ENCODE results near the gene ARVCF.

The ARVCF gene

DNA sequence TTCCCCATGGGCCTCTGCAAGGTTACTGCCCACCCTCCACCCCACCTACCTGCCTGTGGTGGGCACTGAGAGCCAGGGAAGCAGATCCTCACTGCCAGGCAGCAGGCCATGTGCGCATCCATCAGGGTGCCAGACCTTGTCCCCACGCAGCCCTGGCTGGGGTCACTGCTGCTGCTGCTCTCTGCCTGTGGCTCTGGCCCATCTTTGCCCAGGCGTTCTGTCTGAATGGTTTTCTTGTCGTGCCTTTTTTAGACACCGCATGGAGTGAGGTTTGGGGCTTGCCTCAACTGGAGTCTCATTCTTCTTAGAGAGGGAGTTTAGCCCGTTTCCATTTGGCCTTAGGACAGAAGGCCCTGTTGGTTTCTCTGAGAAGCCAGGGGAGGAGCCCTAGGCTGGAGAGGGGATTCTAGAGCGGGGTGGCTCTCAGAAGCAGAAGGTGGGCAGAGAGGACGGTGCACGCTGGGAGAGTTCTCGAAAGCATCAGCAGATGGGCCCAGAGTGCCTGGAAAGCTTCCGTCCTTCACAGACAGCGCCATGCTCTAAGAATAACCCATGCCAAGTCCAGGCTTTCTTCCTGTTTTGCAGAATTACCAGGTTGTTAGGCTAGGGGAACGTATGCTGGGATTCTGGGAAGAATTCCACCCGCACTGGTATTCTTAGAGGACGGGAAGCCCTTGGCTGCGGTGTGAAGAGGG lies 12.4 kb upstream of the ARVCF start:
- no peak for DNase-seq

DNA sequence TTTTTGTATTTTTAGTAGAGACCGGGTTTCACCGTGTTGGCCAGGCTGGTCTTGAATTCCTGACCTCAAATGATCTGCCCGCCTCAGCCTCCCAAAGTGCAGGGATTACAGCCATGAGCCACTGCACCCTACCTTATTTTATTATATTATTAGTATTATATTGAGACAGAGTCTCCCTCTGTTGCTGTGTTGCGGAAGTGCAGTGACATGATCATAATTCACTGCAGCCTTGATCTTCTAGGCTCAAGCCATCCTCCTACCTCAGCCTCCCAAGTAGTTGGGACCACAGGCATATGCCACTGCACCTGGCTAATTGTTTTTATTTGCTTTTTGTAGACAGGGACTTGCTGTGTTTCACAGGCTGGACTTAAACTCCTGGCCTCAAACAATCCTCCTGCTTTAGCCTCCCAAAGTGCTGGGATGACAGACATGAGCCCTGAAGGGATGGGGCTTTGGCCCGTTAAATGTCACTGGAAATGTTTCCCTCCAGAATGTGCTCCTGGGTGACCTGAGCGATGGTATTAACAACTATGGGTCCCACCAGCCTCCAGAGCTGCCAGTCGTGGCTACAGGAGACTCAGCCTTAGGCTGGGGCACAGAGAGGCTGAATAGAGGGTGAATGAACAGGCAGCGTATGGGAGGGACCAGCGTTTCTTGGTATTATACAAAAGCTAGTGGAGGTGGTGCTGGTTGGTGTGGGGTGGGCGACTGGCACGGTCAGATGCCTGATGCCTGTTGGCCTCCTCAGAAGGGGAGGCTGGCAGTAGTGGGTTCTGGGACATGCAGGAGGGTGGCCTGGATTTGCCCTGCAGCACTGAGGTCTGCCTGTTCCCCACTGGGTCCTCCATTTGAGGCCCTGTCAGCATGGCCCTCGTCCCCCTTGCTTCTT lies 11.6 kb upstream of the ARVCF start:
- no peak for DNase-seq

DNA sequence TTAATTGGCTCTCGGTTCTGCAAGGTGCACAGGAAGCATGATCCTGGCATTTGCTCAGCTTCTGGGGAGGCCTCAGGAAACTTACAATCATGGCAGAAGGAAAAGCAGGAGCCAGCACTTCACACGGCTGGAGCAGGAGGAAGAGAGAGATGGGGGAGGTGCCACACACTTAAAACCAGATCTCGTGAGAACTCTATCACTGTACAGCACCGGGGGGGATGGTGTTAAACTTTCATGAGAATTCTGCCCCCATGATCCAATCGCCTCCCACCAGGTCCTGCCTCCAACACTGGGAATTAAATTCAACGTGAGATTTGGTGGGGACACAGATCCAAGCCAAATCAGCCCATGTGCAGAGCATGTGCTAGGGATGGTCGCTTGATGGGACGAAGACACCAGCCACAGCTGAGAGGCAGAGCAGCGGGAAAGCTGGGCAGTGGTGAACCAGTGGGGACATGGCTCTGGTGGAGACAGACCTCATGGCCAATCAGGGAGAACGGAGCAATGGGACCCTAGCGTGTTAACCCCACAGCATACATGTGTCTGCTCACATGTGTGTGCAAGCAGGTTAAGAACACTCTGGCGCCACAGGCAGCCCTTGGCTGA lies 10.5 kb upstream of the ARVCF start:
- DNase-seq, result no peak

DNA sequence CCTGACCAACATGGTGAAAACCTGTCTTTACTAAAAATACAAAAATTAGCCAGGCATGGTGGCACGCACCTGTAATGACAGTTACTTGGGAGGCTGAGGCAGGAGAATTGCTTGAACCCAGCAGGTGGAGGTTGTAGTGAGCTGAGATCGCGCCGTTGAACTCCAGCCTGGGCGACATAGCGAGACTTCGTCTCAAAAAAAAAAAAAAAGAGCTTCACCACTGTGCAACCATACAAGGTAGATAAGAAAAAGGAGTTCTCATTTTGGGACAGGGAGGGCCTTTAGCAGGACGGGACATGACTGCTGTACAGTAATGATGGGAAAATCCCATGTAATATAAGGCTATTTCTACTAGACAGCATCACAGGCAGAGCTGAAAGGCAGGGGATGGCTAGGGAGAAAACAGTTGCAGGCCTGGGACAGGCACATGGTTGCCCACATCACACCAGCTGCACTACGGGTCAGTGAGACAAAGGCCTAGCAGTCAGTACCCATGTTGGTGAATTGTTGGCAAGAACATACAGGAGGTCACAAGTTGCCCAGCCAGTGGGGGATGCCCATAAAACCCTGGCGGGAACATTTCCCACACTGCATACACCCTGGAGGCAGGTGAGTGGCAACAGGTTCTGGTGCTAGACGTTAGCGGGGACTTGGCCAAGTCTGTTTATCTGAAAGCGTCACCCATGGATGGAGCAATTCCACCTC lies 9.7 kb upstream of the ARVCF start:
- no peak for DNase-seq

DNA sequence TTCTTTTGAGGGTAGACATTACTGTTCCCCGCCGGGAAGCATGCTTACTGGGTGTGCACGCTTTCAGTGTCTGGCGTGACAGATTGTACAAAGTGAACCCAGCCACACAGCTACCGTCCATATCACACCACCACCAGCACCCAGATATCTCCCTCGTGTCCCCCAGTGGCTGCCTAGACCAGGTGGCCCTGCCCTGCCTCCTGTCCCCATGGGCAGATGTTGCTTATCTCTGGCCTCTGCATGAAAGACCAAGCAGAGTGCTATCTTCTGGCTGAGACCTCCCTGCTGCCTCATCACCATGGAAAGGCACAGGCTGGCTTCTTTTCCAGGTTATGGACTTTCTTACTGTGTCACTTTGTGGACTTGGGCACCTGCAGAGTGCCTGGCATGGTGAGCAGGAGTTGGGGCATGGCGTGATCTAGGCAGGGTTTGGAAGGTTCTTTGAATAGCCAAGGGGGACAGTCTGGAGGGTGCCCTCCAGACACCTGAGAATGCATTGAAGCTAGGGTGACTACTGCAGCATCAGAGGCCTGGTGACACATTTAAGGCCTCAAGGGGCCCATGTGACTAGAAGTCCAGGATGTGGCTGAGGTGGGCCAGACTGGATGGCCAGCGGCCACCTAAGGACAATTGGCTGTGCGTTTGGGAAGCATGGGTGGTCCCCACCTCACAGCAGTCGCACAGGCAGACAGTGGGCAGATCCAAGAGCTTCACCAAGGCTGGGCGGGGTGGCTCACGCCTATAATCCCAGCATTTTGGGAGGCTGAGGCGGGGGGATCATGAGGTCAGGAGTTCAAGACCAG lies 9.0 kb upstream of the ARVCF start:
- DNase-seq, result no peak

DNA sequence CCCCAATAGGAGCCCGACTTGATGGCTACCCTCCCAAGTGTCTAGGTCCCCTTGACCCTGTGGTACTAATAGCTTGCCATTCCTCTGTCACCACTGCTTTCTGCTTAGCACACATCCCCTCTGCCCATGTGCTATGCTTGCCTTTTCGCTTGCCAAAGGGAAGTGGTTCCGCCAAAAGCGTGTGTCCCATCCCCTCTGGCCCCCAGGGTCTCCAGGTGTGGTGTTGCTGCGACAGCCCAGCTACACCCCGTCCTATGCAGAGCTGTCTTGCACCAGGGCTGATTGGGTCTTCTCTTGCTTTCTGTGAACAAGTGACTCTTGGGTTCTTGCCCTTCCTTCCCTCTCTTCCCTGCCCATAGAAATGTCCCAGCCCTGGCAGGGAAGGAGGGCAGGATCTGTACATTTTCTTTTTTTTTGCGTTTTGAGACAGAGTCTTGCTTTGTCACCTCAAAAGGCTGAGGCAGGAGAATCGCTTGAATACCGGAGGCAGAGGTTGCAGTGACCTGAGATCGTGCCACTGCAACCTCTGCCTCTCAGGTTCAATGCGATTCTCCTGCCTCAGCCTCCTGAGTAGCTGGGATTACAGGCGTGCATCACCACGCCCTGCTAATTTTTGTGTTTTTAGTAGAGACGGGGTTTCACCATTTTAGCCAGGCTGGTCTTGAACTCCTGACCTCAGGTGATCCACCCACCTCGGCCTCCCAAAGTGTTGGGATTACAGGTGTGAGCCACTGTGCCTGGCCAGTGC lies 8.2 kb upstream of the ARVCF start:
- DNase-seq, result no peak

DNA sequence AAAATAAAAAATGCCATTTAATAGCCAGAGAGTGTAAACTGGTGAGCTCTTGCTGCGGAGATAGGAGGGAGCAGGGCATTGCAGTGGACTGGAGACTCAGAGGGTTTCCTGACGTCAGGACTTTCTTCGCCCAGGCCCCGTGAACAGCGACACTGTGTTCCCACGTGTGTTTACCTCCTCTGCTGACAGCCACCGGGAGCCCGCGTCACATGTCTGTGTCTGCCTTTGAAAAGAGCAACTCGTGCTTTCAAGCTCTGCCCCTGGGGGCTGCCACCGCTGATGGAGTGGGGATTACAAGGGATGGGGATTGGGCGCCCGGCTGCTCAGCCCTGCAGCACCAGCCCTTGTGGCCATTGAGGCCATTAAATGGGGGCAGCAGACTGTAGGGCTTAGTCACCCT lies 7.6 kb upstream of the ARVCF start:
- no peak for DNase-seq

DNA sequence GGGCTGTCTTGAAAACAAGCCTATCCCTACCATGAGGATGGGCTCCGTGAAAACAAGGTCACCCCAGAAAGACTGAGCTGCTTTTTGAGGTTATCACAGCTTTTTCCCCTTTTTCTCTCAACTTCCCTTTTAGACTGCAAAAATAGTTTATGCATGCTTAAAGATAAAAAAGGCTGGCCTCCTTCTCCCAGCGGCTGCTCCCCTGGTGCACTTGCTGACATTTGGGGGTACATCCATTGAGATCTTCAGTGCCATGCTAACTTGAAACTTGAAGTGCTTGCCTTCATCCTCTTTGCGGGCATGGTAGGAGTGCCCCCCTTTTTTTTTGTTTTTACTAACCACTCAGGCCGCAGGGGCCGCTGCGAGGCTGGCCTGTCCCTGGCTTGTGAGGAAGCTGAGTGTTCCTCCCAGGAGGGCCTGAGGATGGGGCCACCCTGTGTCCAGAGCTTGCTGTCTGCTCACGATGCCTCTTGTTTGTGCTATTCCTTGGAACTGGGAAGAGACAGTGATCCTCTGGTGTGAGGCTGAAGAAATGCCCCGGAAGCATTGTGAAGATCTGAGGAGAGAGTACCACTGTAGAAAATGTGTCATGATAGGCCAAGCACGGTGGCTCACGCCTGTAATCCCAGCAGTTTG lies 6.5 kb upstream of the ARVCF start:
- no peak for DNase-seq

DNA sequence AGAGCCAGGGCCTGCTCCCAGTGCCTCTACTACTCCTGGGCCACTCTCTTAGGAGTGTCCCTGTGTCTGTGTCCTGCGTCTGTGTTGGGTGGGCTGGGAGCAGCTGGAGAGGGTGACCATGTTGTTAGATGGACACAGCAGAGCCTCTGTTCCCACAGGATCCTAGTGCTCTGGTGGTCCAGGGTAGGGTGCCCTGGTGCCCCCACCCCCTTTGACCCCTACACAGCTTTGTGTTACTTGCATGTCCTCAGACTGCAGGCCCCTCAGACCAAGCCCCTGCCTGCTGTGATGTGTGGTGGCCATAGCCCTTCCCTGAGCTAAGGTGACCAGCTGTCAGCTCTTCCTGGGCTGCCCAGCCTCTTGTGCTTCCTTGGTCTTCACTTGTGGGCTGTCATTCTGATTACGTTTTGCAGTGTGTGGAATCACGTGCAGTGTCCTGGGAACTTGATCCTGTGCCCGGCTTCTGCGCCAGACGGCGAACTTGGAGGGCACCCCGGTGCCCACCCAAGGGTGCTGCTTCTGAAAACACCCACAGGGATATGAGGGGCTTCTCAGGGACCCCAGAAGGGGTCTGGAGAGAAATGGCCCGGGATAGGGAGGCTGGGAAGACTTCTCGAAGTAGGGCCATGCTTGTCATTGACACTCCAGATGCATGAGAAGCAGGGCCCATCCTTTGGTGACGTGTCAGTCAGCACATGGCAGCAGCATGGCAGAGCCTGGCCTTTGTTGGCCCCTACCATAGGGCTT lies 5.8 kb upstream of the ARVCF start:
- DNase-seq, result no peak

DNA sequence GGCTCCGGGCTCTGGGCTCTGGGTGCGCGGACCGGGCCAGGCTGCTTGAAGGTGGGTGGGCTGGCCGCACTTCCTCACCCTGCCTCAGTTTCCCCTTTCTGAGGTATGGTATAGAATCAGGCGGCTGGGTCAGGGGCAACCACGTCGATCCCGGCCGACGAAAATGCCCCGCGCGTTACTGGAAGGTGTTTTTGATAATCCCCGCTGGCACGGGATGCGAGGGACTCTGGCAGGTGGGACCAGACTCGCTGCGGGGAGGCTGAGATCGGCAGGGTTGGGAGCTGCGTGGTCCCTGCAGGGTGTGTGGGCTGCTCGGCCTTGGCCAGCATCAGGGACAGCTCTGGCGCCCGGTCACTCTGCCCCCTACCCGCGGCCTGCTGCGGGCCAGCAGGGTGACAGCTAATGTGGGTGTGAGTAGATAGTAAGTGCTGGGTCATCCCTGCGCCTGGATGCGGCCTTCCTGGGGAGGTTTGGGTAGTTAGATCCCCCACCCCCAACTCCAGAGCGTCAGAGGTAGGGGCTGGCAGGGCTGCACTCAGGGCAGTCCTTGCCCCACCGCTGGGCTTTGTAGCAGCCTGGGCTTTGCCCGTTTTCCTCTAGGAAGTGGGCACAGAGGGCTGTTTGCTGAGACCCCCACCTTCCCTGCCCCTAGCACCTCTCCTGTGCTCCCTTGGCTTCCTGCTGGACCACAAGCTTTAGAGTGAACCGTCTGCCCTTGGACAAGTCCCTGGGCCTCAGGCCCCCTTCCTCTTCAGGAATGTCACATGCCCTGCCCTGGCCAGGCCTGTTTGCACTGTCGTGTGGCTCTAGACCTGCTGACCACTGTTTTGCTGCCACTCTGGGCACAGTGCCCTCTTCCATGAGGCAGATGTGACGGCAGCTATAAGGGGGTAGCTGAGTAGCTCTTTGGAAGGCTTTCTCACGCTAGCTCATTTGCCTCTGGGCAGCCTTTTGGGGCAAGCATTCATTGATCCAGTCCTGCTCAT lies 4.9 kb upstream of the ARVCF start:
- DNase-seq, result peak; percentile 3

DNA sequence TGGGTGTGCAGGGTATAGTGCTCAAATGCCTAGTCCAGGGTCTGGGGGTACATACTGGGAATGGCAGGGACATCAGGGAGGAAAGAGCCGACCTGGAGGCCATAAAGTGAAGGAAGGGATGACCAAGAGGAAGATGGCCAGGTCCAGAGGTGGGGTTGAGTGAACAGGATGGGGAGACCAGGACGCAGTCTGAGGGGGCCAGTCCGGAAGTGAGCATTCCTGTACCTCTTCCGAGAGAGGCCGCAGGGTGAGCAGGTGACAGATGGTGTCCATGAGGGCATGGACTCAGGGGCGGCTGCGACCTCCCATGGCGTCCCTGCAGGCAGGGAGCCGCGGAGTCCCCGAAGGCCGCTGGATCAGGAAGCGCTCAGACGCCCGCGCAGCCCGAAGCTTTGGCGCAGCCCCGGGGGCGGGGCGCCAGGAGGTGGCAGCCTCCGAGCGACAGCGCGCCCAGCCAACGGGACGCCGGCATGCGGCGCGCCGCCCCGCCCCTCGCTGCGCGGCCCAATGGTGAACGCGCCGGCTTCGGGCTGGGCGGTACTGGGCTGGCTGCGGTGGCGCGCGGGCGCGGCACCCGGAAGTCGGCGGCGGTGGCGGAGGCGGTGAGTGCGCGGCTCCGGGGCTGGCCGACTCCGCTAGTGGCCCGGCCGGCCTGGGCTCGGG lies 4.0 kb upstream of the ARVCF start, which contains the start of gene TANGO2:
TSS of gene TANGO2 (plus strand) at position 578 of the 663 bp plus-strand sequence. CDS start 15,689 bp downstream, outside the sequence.
- DNase-seq, result peak; percentile 86

DNA sequence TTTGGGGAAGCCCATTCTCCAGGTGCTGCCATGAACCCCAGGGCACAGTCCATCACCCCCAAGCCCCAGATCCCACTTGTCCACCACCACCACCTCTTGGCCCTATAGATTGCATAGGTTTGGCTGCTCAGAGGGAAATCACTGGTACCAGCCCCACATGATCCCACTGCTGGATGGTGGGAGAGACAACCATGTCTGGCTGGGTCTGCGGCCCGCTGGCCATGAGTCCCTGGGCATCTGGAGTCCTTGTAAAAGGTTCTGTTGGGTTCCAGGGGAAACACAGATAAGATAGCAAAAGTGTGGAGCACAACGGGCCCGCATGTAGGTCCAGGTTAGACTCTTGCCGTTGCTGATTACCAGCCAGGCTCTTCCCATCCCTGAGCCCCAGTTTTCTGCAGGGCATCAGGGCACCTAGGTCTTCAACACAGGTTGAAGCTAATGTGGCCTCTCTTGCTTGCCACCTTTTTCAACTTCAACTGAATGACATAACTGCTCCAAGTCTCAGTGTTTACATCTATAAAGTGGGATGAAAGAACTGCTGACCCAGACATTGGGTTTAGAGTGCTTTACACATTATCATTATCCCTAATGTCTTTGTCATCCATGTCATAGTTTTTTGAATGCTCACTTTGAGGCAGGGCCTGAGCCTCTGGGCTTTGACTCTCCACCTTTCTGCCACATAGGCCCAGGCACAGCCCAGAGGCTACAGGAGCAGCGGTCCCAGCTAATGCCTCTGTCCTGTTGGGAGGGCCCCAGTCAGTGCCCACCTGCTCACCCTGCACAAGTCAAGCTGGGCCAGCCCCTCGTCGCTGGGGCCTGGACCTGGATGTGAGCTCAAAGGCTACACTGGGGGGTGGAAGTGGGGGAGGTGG lies 3.3 kb upstream of the ARVCF start:
- DNase-seq, result no peak

DNA sequence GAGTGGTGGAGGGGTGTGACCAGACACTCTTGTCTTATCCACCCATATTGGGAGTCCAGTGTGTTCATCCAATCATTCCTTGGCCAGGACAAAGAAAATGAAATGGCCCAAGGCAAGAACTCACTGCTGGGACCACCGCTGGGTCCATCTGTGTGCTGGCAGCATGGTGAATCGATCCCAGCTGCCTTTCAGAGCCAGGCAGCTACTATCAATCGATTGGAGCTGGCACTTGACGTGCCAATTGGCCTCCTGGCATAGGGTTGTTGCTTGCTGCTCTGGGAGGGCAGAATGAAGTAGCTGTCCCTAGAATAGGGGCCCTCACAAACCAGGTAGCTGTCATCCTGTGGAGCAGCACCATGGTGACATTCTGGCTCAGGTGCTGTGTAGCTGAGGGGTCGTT lies 1.4 kb upstream of the ARVCF start:
- DNase-seq, result no peak

DNA sequence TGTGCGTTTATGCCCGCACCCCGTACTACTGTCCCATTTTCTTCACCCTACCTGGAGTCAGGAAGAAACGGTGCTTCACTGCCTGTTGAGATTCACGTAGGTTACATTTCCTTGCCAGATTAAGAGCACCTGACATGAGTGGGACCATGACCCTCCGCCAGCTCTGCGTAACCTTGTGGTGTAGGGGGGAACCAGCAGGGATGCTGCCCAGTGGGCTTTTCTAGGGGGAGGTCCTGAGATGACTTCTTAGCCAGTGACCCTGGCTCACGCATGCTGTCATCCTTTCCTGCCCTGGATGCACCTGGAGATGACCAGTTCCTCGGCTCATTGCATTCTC lies 967 bp upstream of the ARVCF start:
- no peak for DNase-seq

DNA sequence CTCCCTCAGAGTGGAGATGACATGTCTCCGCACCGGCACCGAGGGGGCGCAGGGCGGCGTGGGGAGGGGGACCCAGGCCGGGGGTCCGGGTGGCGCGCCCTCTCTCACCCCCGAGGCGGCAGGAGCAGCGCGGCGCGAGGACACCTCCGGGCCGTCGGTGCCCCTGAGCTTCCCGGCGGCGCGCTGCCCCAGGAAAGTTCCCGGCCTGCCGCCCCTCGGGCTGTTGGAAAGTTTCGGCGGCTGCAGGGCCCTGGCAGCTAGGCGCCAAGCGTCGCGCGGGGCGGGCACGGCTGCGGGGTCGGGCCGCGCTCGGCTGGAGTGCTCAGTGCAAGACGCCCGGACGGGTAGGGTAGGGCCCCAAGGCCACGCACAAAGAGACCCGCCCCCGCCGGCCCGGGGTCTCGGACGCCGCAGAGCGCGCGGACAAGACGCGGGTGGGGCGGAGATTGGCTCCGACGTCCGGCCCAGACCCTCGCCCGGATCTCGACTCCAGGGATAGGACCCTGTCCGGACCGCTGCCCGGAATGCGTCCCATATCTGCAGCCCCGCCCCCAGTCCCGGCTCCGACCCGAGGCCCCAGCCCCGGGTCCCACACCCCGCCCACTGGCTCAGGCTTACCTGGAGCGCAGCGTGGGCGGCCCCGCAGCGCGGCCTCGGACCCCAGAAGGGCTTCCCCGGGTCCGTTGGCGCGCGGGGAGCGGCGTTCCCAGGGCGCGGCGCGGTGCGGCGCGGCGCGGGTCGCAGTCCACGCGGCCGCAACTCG lies 471 bp downstream of the ARVCF start:
- DNase-seq, result no peak

DNA sequence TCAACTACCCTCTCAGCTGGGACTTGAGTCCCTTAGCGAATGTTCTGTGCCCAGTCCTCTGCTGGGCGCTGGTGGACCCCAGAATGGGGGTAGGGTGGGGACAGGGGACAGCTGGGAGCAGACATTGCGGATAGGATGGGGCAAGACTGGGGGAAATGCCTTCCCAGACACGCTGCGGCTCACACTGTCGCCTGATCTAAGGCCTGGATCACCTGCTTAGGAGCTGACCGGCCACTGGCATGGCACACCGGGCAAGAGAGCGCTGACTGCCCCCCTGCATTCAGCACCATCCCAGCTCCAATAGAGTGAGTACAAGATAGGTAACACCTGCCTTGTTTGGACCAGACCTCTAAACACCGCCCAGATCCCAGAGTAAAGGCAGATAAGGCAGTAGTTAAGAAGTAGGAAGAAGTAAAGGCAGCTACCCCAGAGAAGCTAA lies 1.4 kb downstream of the ARVCF start:
- DNase-seq, result no peak
